PFSK-1 (cell line): ENCODE results near the gene LRRC4C.

ENCODE experiments used
- SIN3A ChIP-seq: IDR thresholded peaks from 2 replicates; pipeline ENCODE4 v1.6.1; 2012; ENCODE audit warnings: mild to moderate bottlenecking, low read length, moderate library complexity, borderline replicate concordance; ENCODE audit not compliant: insufficient read depth
- TAF1 ChIP-seq: IDR thresholded peaks from 2 replicates; pipeline ENCODE4 v1.6.1; 2012; ENCODE audit warnings: low read length, control low read depth, borderline replicate concordance; ENCODE audit not compliant: insufficient read depth
- TF ChIP-seq, protein P1 (sequence below), 2 experiments: IDR thresholded peaks; 2 replicates each; pipeline versions ENCODE4 v1.6.1 to v1.8.0; 2011 to 2012; ENCODE audit warnings: low read depth in 2 of 2, low read length in 2 of 2, control low read depth in 1 of 2, inconsistent platforms in 1 of 2, mild to moderate bottlenecking in 1 of 2, moderate library complexity in 1 of 2; ENCODE audit not compliant: insufficient read depth in 1 of 2

DNA sequence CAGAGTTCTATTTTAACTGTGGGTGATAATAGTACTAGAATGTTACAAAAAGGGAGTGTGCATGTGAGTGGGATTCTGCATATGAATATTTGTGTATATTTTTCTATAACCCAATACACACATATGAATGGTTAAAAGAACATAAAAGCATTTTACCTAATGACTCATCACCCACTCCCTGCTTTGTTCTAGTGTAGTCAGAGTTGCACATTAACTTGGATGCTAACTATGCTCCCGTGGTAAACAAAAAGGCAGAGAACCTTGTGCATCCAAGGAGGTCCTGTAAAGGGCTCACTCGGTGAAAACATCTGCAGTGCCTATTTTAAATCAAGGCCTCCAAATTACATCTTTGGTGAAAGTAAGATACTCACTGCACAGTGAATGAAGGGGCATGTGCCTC lies 1289.4 kb downstream of the LRRC4C start:
- TF ChIP-seq TAF1 = no peak
- TF ChIP-seq, protein P1, sequence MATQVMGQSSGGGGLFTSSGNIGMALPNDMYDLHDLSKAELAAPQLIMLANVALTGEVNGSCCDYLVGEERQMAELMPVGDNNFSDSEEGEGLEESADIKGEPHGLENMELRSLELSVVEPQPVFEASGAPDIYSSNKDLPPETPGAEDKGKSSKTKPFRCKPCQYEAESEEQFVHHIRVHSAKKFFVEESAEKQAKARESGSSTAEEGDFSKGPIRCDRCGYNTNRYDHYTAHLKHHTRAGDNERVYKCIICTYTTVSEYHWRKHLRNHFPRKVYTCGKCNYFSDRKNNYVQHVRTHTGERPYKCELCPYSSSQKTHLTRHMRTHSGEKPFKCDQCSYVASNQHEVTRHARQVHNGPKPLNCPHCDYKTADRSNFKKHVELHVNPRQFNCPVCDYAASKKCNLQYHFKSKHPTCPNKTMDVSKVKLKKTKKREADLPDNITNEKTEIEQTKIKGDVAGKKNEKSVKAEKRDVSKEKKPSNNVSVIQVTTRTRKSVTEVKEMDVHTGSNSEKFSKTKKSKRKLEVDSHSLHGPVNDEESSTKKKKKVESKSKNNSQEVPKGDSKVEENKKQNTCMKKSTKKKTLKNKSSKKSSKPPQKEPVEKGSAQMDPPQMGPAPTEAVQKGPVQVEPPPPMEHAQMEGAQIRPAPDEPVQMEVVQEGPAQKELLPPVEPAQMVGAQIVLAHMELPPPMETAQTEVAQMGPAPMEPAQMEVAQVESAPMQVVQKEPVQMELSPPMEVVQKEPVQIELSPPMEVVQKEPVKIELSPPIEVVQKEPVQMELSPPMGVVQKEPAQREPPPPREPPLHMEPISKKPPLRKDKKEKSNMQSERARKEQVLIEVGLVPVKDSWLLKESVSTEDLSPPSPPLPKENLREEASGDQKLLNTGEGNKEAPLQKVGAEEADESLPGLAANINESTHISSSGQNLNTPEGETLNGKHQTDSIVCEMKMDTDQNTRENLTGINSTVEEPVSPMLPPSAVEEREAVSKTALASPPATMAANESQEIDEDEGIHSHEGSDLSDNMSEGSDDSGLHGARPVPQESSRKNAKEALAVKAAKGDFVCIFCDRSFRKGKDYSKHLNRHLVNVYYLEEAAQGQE (IDR thresholded peaks at IDR 0.05; ENCODE audit: insufficient read depth in 1 of 2, low read depth in 2 of 2, low read length in 2 of 2) = no peak
- TF ChIP-seq SIN3A = no peak
